Transverse colon (tissue), 3 donors: ENCODE data around the gene GMPR.

Experiments
- CTCF ChIP-seq, 5 experiments: fragments of 200-600 bp in 3 of 5; fragments of 450-650 bp in 2 of 5; sonication (generic) in 3 of 5; IDR thresholded peaks; 1 replicate in 2 of 5; 2 replicates in 3 of 5; pipeline ENCODE4 v1.5.1; 2016 to 2017; ENCODE audit warnings: antibody characterized with exemption in 5 of 5, inconsistent platforms in 3 of 5, mild to moderate bottlenecking in 2 of 5, moderate library complexity in 1 of 5
- POLR2A ChIP-seq: fragments of 450-650 bp; IDR thresholded peaks from one replicate; pipeline ENCODE4 v1.6.1; 2016; ENCODE audit warnings: antibody characterized with exemption, mild to moderate bottlenecking, moderate library complexity

- no peak for TF ChIP-seq CTCF (IDR thresholded peaks at IDR 0.05)
- TF ChIP-seq POLR2A: no peak
Measured at GRCh38 chr6:16200321-16200883, 38.0 kb upstream of the GMPR start.
